ENCODE results near the gene AGAP6.
"Not testable (repeated sequence)": the region's sequence is repeated elsewhere in the genome, so short reads cannot be mapped to it uniquely, and the experiment has no call there.

AGAP6 gene

DNA sequence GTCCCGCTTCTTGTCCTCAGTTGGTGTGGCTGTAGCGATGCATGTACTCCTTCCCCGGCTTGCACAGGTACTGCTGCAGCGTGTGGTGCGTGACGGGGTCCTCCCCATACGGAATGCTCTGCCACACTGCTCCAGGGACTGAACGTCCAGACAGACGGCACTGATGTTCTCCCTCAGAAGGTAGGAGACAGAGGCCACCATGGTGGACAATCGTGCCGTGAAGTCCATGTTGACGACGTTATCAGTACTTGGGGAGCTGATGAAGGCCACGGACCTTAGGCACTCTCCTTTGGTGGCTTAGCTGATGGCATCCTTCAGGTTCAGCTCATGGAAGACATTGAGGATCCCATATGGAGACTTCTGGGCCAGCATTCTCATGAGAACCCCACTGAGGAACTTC is 37.4 kb downstream of the AGAP6 start:
- H3K27ac ChIP-seq (ENCODE audit: low read depth, low read length), result no peak overlapping the region
- H4K20me1 ChIP-seq (ENCODE audit: control insufficient read depth, insufficient read depth, low read depth, low read length), result no peaks in the 10 kb centered on the region
- H3K27me3 ChIP-seq (ENCODE audit: control insufficient read depth, low read length), result no peaks in the 10 kb centered on the region
- H3K79me2 ChIP-seq (ENCODE audit: control insufficient read depth, low read length), result no peaks in the 10 kb centered on the region
- H3F3A ChIP-seq (ENCODE audit: control insufficient read depth, insufficient read depth), result no peaks in the 10 kb centered on the region
- no peaks in the 10 kb centered on the region for H3K4me1 ChIP-seq (ENCODE audit: control insufficient read depth, low read length)
- no peaks in the 10 kb centered on the region for H3K36me3 ChIP-seq (ENCODE audit: control insufficient read depth, low read length)
- H3K4me3 ChIP-seq (ENCODE audit: low read length), result no peak overlapping the region
- TF ChIP-seq EZH2phosphoT487 (IDR thresholded peaks at IDR 0.05; ENCODE audit: borderline replicate concordance, low read length), result no peak
- TF ChIP-seq CTCF (IDR thresholded peaks at IDR 0.05; ENCODE audit: low read depth, low read length, poor library complexity, severe bottlenecking), result no peak
- no peak overlapping the region for H3K4me2 ChIP-seq (ENCODE audit: low read length)
- no peaks in the 10 kb centered on the region for H3K9me2 ChIP-seq (replicated peaks; ENCODE audit: control insufficient read depth, low read length)
- no peaks in the 10 kb centered on the region for H3K9me3 ChIP-seq (ENCODE audit: control insufficient read depth, insufficient read depth, low read length)

DNA sequence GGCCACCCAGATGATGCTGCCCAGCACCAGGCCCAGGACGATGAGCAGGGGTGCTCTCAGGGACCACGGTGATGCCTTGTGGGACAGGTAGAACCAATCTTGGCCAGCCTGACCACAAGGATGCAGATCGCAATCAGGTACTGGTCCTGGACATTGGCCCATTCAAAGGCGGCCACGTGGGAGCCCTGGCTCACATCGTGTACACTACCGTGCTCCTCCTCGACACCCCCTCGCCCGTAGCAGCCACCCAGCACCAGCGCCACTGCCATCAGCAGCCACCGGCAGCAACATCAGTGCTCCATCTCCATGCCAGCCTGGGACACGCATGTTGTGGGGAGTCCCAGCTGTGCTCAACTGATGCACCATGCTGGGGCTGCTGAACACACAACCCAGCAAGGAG is 39.0 kb downstream of the AGAP6 start:
- TF ChIP-seq CTCF (IDR thresholded peaks at IDR 0.05; ENCODE audit: low read depth, low read length, poor library complexity, severe bottlenecking) (no peak), EZH2phosphoT487 (IDR thresholded peaks at IDR 0.05; ENCODE audit: borderline replicate concordance, low read length) (no peak)
- H4K20me1 ChIP-seq (ENCODE audit: control insufficient read depth, insufficient read depth, low read depth, low read length), result no peaks in the 10 kb centered on the region
- no peak overlapping the region for H3K27ac ChIP-seq (ENCODE audit: low read depth, low read length)

GRCh38 chr10:50033481-50033880 is 45.3 kb downstream of the AGAP6 start:
- Histone ChIP-seq H3K79me2 (ENCODE audit: control insufficient read depth, low read length) (no peaks in the 10 kb centered on the region), H3K36me3 (ENCODE audit: control insufficient read depth, low read length) (no peaks in the 10 kb centered on the region), H4K20me1 (ENCODE audit: control insufficient read depth, insufficient read depth, low read depth, low read length) (no peaks in the 10 kb centered on the region), H3K9me2 (replicated peaks; ENCODE audit: control insufficient read depth, low read length) (no peaks in the 10 kb centered on the region), H3K9me3 (ENCODE audit: control insufficient read depth, insufficient read depth, low read length) (no peaks in the 10 kb centered on the region), H3K4me2 (ENCODE audit: low read length) (no peak overlapping the region), H3K4me3 (ENCODE audit: low read length) (no peak overlapping the region), H3K27ac (ENCODE audit: low read depth, low read length) (no peak overlapping the region), H3K4me1 (ENCODE audit: control insufficient read depth, low read length) (no peaks in the 10 kb centered on the region), H3F3A (ENCODE audit: control insufficient read depth, insufficient read depth) (no peaks in the 10 kb centered on the region), H3K27me3 (ENCODE audit: control insufficient read depth, low read length) (peaks cover 2% of the 10 kb centered on the region; the same call in 1 of the 2 replicates)
- TF ChIP-seq EZH2phosphoT487 (IDR thresholded peaks at IDR 0.05; ENCODE audit: borderline replicate concordance, low read length) (no peak), CTCF (IDR thresholded peaks at IDR 0.05; ENCODE audit: low read depth, low read length, poor library complexity, severe bottlenecking) (no peak)

More for the DNA sequence above, 39.0 kb downstream of the AGAP6 start:
- Histone ChIP-seq H3K27me3 (ENCODE audit: control insufficient read depth, low read length) (no peaks in the 10 kb centered on the region), H3K4me2 (ENCODE audit: low read length) (no peak overlapping the region), H3K9me2 (replicated peaks; ENCODE audit: control insufficient read depth, low read length) (no peaks in the 10 kb centered on the region), H3K4me3 (ENCODE audit: low read length) (no peak overlapping the region), H3F3A (ENCODE audit: control insufficient read depth, insufficient read depth) (no peaks in the 10 kb centered on the region), H3K9me3 (ENCODE audit: control insufficient read depth, insufficient read depth, low read length) (no peaks in the 10 kb centered on the region), H3K79me2 (ENCODE audit: control insufficient read depth, low read length) (no peaks in the 10 kb centered on the region), H3K4me1 (ENCODE audit: control insufficient read depth, low read length) (no peaks in the 10 kb centered on the region), H3K36me3 (ENCODE audit: control insufficient read depth, low read length) (no peaks in the 10 kb centered on the region)

DNA sequence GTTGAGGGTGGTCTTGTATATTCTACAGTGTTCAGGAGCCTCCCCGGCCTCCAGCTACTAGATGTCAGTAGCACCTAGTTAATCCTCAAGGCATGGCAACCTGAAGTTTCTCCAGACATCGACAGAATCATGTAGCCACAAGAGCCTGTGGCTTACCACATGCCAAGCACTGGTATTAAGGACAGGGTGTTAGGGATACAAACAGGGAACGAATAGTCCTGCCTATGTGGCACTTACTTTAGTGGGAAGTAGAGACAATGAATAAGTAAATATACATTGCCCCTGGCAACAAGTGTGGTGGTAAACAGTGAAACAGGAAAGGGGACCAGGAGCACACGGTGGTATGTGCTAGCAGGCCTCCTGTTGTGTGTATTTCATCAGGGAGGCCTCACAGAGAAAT is 47.1 kb downstream of the AGAP6 start:
- H3K9me2 ChIP-seq (replicated peaks; ENCODE audit: control insufficient read depth, low read length); H3K79me2 ChIP-seq (ENCODE audit: control insufficient read depth, low read length); H3K27ac ChIP-seq (ENCODE audit: low read depth, low read length); H3K4me3 ChIP-seq (ENCODE audit: low read length); H4K20me1 ChIP-seq (ENCODE audit: control insufficient read depth, insufficient read depth, low read depth, low read length); H3K4me1 ChIP-seq (ENCODE audit: control insufficient read depth, low read length); H3F3A ChIP-seq (ENCODE audit: control insufficient read depth, insufficient read depth); H3K9me3 ChIP-seq (ENCODE audit: control insufficient read depth, insufficient read depth, low read length); H3K27me3 ChIP-seq (ENCODE audit: control insufficient read depth, low read length); H3K4me2 ChIP-seq (ENCODE audit: low read length); H3K36me3 ChIP-seq (ENCODE audit: control insufficient read depth, low read length): not testable (repeated sequence)
